ENCODE measurements around the gene AFF2. TPM values are rescaled to one million over a fixed set of nuclear protein-coding genes. Genes with fewer than 3 reads are reported as not detected.

The AFF2 gene
- total and polyA plus RNA-seq, 2 donors from 2014 or later, result 0.09 to 5.7 TPM

GRCh38 chrX:148722966-148723365 lies 222.5 kb downstream of the AFF2 start:
- no peaks in the 10 kb centered on the region for H3K27me3 ChIP-seq (ENCODE audit: control insufficient read depth, insufficient read depth, low read length)
- H3K4me3 ChIP-seq (ENCODE audit: low read length in 3 of 3), result no peak overlapping the region
- H3K9me3 ChIP-seq (ENCODE audit: control insufficient read depth in 2 of 3, insufficient read depth in 1 of 3, low read length in 3 of 3), result no peaks in the 10 kb centered on the region
- TF ChIP-seq CTCF (IDR thresholded peaks at IDR 0.05; ENCODE audit: borderline replicate concordance, extremely low read depth, insufficient read depth), result no peak
- no peak overlapping the region for H3K27ac ChIP-seq (ENCODE audit: low read depth in 2 of 2, low read length in 2 of 2)
- no peak for DNase-seq
- H3K9ac ChIP-seq (ENCODE audit: low read length in 3 of 3), result no peak overlapping the region
- intact Hi-C loops (cut with DNase I), result no loop called here
- no peaks in the 10 kb centered on the region for H3K36me3 ChIP-seq (ENCODE audit: control insufficient read depth in 2 of 3, insufficient read depth in 3 of 3, low read length in 3 of 3)
- H3K4me1 ChIP-seq (ENCODE audit: control insufficient read depth in 2 of 3, insufficient read depth in 2 of 3, low read depth in 1 of 3, low read length in 3 of 3), result no peaks in the 10 kb centered on the region
- FAIRE-seq, result no peak

- H3K36me3 ChIP-seq (ENCODE audit: control insufficient read depth in 2 of 3, insufficient read depth in 3 of 3, low read length in 3 of 3), result no peaks in the 10 kb centered on the region
- H3K4me1 ChIP-seq (ENCODE audit: control insufficient read depth in 2 of 3, insufficient read depth in 2 of 3, low read depth in 1 of 3, low read length in 3 of 3), result no peaks in the 10 kb centered on the region
- no peak for DNase-seq
- no peaks in the 10 kb centered on the region for H3K9me3 ChIP-seq (ENCODE audit: control insufficient read depth in 2 of 3, insufficient read depth in 1 of 3, low read length in 3 of 3)
- H3K27me3 ChIP-seq (ENCODE audit: control insufficient read depth, insufficient read depth, low read length), result no peaks in the 10 kb centered on the region
- intact Hi-C loops (cut with DNase I), result no loop called here
- TF ChIP-seq CTCF (IDR thresholded peaks at IDR 0.05; ENCODE audit: borderline replicate concordance, extremely low read depth, insufficient read depth), result no peak
- no peak overlapping the region for H3K27ac ChIP-seq (ENCODE audit: low read depth in 2 of 2, low read length in 2 of 2)
- no peak overlapping the region for H3K4me3 ChIP-seq (ENCODE audit: low read length in 3 of 3)
- H3K9ac ChIP-seq (ENCODE audit: low read length in 3 of 3), result no peak overlapping the region
- no peak for FAIRE-seq
Measured at GRCh38 chrX:148723551-148723950, 223.1 kb downstream of the AFF2 start.

- Histone ChIP-seq H3K27me3 (ENCODE audit: control insufficient read depth, insufficient read depth, low read length) (no peaks in the 10 kb centered on the region), H3K9me3 (ENCODE audit: control insufficient read depth in 2 of 3, insufficient read depth in 1 of 3, low read length in 3 of 3) (no peaks in the 10 kb centered on the region), H3K4me3 (ENCODE audit: low read length in 3 of 3) (no peak overlapping the region), H3K36me3 (ENCODE audit: control insufficient read depth in 2 of 3, insufficient read depth in 3 of 3, low read length in 3 of 3) (no peaks in the 10 kb centered on the region), H3K9ac (ENCODE audit: low read length in 3 of 3) (no peak overlapping the region), H3K4me1 (ENCODE audit: control insufficient read depth in 2 of 3, insufficient read depth in 2 of 3, low read depth in 1 of 3, low read length in 3 of 3) (no peaks in the 10 kb centered on the region), H3K27ac (ENCODE audit: low read depth in 2 of 2, low read length in 2 of 2) (no peak overlapping the region)
- FAIRE-seq (no peak), DNase-seq (no peak)
- intact Hi-C loops (cut with DNase I), result no loop called here
- no peak for TF ChIP-seq CTCF (IDR thresholded peaks at IDR 0.05; ENCODE audit: borderline replicate concordance, extremely low read depth, insufficient read depth)
Measured at GRCh38 chrX:148728901-148729300, 228.5 kb downstream of the AFF2 start.

GRCh38 chrX:148732743-148733142 lies 232.3 kb downstream of the AFF2 start:
- Histone ChIP-seq H3K36me3 (ENCODE audit: control insufficient read depth in 2 of 3, insufficient read depth in 3 of 3, low read length in 3 of 3) (no peaks in the 10 kb centered on the region), H3K27ac (ENCODE audit: low read depth in 2 of 2, low read length in 2 of 2) (no peak overlapping the region), H3K9me3 (ENCODE audit: control insufficient read depth in 2 of 3, insufficient read depth in 1 of 3, low read length in 3 of 3) (no peaks in the 10 kb centered on the region), H3K4me3 (ENCODE audit: low read length in 3 of 3) (no peak overlapping the region), H3K9ac (ENCODE audit: low read length in 3 of 3) (no peak overlapping the region), H3K27me3 (ENCODE audit: control insufficient read depth, insufficient read depth, low read length) (no peaks in the 10 kb centered on the region), H3K4me1 (ENCODE audit: control insufficient read depth in 2 of 3, insufficient read depth in 2 of 3, low read depth in 1 of 3, low read length in 3 of 3) (no peaks in the 10 kb centered on the region)
- DNase-seq (peak in 1 of 5 donors; percentile 14), FAIRE-seq (no peak)
- TF ChIP-seq CTCF (IDR thresholded peaks at IDR 0.05; ENCODE audit: borderline replicate concordance, extremely low read depth, insufficient read depth), result no peak
- intact Hi-C loops (cut with DNase I), result no loop called here
